Measurements from ENCODE around the gene TMEM119.
"Not testable (repeated sequence)": the region's sequence is repeated elsewhere in the genome, so short reads cannot be mapped to it uniquely, and the experiment has no call there.

Gene TMEM119

DNA sequence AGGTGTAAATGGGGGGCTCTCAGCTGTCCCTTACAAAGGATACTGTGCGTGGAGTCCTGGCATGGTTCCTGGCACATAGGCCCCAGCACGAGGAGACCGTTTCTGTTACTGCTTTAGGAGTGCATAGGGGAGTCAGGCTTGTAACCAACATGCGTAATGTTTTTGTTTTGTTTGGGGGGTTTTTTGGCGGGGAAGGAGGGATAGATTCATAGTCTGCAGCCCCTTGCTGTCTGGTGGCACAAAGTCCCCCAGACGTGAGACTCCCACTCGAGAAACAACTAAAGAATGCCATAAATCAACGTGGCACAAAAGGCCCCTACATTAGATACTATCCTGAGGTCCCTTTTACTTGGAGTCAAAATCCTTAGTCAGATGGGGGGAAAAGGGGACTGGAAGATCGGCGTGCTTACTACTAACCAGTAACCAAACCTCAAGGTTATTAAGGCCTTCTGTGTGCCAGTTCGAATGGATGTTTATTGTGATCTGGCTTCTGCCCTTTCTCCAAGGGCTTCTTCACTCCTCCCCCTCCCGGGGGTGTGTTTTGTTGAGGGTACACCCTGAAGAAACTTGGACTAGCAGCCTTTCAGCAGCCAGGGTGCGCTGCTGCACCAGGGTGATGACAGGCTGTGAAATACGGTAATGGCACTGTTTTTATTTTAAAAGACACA is 34.6 kb downstream of the TMEM119 start:
- DNase-seq, result peak; percentile 52 to 71

DNA sequence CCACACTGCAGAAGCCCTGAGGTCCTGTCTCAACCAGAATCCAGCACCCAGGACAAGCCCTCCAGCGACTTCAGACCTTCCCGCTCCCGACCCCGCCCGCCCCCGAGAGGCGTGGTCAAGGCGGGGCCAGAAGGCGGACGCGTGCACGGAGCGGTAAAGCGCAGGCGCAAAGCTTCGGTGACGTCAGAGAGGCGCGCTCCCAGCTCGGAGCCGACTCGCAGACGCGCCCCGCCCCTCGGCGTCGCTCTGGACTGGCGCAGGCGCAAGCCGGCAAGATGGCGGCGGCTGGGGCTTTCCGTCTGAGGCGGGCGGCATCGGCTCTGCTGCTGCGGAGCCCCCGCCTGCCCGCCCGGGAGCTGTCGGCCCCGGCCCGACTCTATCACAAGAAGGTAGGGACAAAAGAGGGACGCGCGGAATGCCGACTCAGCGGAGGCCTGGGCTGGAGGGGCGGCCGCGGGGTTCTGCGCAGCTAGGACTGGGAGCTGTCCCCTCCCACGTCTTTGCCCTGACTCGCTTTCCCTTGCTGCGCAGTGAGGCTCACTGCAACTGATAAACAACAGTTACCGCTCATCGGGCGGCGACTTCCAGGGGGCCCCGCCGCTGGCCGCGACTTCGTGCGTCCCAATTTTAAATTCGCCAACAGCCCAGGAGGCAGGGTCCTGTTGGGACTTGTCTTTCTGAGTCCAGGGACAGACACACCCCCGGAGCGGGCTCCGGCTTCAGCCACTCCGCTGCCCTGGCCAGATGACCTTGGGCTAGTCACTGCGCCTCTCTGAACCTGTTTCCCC is 35.3 kb downstream of the TMEM119 start, which contains the start of gene ISCU:
Gene ISCU (plus strand): TSS at position 249 of the 788 bp plus-strand sequence. CDS start 27 bp downstream, at position 276.
- DNase-seq, result peak; percentile 93 to 98

DNA sequence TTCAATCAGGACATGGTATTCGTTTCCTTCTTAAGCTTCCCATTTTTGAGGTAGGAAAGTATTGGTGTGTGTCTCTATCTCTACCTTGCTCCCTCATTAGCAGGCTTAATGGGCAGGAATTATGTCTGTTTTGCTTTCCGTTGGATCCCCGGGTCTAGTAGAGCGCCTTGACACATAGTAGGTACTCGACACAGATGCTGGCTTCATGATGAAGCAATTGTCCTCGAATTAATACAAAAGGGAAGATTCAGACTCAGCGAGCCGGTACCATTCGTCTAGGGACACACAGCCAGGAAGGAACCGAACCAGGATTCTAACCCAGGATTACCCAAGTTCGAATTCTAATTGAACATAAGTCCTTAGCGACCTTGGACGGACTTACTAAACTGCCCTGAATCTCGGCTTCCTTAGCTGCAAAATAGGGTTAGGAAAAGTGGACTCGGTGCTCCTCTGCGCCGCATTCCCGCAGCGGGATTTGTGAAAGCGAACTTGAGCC is 36.0 kb downstream of the TMEM119 start:
- DNase-seq, result no peak

DNA sequence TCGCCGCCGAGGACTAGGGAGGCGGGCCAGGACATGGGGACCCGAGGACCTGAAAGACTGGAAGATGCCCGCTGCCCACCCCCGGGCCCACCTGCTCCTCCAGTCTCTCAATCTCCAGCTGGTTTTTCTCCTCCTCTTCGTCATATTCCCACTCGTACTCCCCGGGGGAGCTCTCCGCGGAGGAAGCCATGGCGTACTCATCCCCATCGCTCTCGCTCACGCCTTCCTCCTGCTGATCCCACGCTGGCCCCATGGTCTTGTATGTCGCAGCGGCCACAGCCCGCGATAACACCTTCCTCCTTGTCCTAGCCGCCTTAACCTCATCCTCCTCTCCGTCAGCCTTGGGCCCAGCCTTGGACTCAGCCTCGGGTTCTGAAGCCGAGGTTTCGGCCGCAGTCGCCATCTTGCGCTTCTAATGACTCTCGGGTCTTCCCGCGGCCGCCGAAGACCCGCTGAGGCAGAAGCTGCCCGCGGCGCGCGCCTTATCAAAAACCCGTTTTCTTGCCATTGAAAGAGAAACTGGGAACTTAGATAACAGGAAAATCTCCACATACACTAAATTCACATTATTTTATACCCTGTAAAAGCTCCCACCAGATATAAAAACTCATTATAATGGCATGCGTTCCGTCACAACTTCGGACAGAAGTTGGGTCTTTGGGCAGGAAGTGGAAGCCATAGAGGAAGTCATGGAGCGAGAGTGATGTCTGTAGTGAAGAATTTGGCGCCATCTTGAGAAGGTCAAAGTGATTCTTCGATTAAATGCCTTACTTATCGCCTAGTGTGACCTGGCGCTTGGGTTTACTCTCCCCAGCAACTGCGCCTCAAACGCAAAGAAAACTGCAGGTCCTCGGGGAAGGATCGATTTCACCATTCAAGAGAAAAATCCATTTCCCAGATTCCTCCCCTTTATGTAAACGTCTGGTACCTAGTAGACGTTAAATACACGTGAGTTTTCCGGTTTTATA is 36.8 kb downstream of the TMEM119 start, which contains the start of gene SART3:
Gene SART3 (minus strand): TSS at position 422 of the 968 bp plus-strand sequence. CDS start 19 bp downstream, at position 403.
- peak; percentile 79 to 95 for DNase-seq

DNA sequence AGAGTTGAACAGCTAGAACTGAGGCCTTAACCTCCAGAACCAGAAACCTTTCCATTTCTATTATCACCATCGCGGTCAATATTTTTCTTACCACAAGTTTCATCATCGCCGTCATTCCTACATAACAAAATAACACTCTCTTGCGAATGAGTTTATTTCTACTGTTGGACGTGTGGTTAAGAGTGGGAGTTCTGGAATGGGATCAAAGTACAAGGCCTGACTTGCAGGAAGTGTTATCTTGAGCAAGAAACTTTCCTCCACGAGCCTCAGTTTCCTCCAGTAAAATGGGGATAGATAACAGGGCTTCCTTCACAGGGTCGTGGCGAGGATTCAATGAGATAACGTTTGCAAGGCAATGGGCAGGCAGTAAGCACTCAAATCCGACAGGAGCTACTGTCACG is 37.6 kb downstream of the TMEM119 start:
- DNase-seq, result no peak

DNA sequence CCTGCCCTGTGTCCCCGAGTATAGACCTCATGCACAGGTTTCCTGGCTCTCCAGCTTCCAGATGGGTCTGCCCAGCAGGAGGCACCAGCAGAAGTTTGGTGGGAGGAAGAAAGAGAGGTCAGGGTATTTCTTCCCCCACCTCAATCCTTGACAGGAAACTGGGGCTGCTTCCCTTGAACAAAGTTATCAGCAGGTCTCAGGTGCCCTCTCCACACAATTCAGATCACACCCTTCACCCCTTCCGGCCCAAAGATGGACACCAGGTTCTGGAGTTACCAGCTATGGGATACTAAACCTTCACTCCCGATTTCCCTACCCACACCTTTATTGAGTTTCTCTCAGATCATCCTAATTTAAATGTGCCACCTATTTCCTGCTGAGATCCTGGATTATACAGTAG is 38.1 kb downstream of the TMEM119 start:
- no peak for DNase-seq

DNA sequence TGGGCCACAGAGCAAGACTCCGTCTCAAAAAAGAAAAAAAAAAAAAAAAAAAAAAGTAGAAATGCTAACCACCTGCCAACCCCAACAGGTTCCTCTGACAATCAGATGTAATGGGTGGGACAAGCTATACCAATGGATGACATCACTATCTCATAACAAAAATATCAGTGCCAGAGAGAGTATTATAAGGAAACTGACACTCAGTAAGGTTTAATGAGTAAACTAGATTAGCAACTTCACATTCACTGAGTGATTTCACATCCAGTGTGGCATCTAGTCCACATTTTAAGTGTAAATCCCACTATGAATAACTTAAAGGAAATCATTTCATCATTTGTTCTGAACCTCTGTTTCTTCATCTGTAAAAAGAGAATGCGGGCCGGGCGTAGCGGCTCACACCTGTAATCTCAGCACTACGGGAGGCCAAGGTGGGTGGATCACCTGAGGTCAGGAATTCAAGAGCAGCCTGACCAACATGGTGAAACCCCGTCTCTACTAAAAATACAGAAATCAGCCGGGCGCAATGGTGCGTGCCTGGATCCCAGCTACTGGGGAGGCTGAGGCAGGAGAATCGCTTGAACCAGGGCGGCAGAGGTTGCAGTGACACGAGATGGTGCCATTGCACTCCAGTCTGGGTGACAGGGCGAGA is 38.8 kb downstream of the TMEM119 start:
- DNase-seq, result no peak

DNA sequence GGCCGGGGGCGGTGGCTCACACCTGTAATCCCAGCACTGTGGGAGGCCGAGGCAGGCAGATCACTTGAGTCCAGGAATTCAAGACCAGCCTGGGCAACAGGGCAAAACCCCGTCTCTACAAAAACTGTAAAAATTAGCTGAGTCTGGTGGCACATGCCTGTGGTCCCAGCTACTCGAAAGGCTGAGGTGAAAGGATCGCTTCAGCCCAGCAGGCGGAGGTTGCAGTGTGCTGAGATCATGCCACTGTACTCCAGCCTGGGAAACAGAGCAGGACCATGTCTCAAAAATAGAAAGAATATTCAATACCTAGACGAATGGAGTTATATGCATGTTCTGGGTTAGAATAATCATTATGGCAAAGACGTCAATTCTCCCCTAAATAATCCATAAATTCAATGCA is 42.5 kb downstream of the TMEM119 start:
- DNase-seq, result not testable (repeated sequence)

DNA sequence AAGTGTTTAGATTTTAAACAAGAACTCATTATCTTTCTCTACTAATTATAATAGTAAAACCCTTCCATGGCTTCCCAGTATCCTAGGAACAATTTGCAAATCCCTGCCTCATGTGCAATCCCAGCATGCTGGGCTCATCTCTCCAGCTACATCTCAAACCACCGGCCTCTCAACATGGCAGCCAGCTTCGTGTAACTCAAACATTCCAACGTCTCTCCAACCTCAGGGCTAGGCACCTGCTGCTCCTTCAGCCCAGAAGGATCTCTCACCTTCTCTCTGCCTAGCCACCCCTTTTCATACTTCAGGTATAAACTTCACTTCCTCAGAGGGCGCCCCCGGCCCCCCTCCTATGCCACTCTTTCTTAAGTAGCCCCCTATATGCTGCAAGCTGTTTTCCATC is 44.1 kb downstream of the TMEM119 start:
- no peak for DNase-seq

DNA sequence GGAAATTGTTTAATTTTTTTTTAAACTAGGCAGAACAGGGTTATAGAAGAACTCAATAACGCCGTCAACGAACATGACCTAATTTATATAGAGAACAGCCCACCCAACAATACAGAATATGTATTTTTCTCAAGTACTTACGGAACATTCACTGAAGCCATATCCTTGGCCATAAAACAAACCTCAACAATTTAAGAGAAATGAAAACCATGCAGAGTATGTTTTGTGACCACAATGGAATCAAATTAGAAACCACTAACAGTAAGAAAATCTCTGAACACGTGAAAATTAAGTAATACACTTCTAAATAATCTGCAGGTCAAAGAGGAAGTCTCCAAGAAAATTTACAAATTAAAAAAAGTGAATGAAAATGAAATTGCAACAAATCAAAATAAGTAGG is 46.3 kb downstream of the TMEM119 start:
- DNase-seq, result no peak

DNA sequence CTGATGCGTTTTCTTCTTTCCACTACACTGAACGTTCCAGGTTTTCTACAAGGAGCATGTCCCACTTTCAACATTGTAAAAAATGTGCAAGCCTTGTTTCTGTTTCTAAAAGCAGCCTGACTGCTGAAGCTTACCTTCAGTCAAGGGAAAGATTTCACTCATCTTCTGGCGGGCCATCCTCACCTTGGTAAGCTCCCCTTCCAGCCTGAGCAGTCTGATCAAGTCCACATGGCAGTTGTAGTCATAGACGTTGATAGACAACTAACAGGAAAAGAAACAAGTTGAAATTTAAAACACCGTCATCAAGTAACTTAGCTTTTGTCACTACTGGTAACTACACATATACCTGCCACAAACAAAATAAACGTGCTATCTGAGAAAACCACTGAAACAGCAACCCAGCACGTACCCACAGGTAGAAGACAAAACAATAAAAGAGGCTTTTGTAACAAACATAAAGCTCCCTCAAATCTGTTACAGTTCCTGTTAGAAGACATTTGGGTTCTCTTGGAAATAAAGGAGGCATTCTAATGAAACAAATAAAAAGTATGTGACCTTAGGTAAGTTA is 48.8 kb downstream of the TMEM119 start:
- no peak for DNase-seq

DNA sequence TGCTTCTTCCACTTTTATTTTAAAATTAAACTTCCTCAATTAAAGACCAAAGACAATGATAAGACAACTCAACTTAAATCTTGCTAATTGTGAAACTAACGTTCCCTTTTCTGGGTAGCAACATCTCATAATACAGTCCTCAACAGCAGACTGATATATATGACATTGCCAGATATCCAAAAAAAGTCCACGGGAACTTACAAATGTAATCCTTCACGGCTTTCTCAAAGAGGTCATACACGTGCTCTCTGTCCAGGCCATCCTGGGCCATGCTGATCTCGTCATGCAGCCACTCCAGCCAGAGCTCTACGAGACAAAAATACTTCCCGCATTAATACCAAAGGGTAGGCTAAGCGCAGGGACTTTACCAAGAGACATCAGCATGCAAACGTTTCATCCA is 50.2 kb downstream of the TMEM119 start:
- no peak for DNase-seq

DNA sequence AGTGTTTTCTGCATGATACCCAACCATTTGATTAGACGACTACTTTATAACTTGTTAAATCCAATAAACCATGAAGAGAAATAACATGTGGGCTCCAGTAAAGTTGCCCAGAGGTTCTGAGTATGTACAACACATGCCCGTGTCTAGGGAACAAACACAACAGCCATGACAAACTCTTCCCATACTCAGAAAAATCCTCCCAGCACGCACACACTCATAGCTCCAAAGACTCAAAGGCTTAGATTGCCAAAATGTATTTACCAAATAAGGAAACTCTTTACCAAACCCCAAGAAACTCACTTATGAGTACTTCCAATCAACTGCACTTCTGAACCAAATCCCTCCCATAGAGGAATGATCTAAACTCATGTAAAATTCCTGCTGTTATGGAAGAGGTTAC is 54.2 kb downstream of the TMEM119 start:
- DNase-seq, result no peak

DNA sequence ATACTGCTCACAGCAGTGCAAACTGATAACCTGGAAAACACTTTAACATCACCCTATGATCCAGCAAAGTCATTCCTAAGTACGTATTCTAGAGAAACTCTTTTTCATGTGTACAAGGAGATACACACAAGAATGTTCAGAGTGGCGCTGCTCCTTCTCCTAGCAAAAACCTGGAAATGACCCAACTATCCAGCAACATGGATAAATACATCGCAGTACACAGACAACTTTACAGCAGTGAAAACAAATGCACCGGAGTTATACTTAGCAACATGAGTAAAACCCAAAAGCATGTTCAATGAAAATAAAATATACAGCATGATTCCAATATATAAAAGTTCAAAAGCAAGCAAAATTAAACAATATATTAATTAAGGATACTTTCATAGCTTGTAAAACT is 55.6 kb downstream of the TMEM119 start:
- DNase-seq, result no peak

Measured in hippocampal formation (tissue), 2 donors.